Psoas muscle (tissue), 8 donors: Measurements from ENCODE around the gene CCDC83. TPM values are rescaled to one million over a fixed set of nuclear protein-coding genes. Genes with fewer than 3 reads are reported as not detected.

Experiments
- ATAC-seq, 4 donors: fragments of 200-7000 bp; cut with Tn5 transposase; one replicate each; pipeline ENCODE4 v1.9.1; 2020; ENCODE audit warnings: moderate library complexity in 3 of 4, mild to moderate bottlenecking in 2 of 4
- DNase-seq, 2 donors: peaks; one replicate each; pipeline ENCODE4 v3.0.0-alpha.2; 2020
- H3K27ac ChIP-seq: fragments of 200-600 bp; one replicate; pipeline ENCODE4 v1.8.0; 2022
- H3K27me3 ChIP-seq, 3 donors: fragments of 200-600 bp in 1 of 3; one replicate each; pipeline versions ENCODE4 v1.6.1 to v1.8.0; 2013 to 2022; ENCODE audit warnings: low read length in 2 of 3, mild to moderate bottlenecking in 2 of 3, moderate library complexity in 1 of 3; ENCODE audit not compliant: insufficient read depth in 3 of 3
- H3K36me3 ChIP-seq, 2 donors: fragments of 200-600 bp in 1 of 2; one replicate each; pipeline versions ENCODE4 v1.6.1 to v1.8.0; 2013 to 2022; ENCODE audit warnings: low read depth in 1 of 2, mild to moderate bottlenecking in 1 of 2, moderate library complexity in 1 of 2; ENCODE audit not compliant: insufficient read depth in 1 of 2
- H3K4me1 ChIP-seq: fragments of 200-600 bp; one replicate; pipeline ENCODE4 v1.8.0; 2022
- H3K4me3 ChIP-seq: fragments of 200-600 bp; one replicate; pipeline ENCODE4 v1.8.0; 2022; ENCODE audit warnings: mild to moderate bottlenecking
- H3K9me3 ChIP-seq: fragments of 200-600 bp; one replicate; pipeline ENCODE4 v1.8.0; 2022
- WGBS, 3 donors: extraction: QIAGEN DNeasy Blood & Tissue Kit; methylation state at CpG; one replicate each; pipeline versions ENCODE4 v1.1.6 to v1.1.7; 2013; 5-methylcytosine and 5-hydroxymethylcytosine counted together
- intact Hi-C, 2 donors: fragments of 100-400 bp; cut with DNase I; formaldehyde crosslinking; loops; one replicate each; pipeline versions ENCODE4 v1.11.0 to v1.14.2; 2022
- polyA plus RNA-seq, 3 donors: library from polyadenylated mRNA; stranded (reverse); fragments of 200-250 nt; gene quantifications; one replicate each; pipeline ENCODE4 v1.2.3, GENCODE V29; 2013
- total RNA-seq, 4 donors: library from RNA; stranded (reverse); fragmentation: NEBNext Ultra II Directional in 2 of 4; extraction: Animal tissue kit (Norgen Biotek cat#: 25700) in 2 of 4; gene quantifications; one replicate each; pipeline versions ENCODE4 v1.2.1 to v1.2.4, GENCODE V29; 2021 to 2023
- TF ChIP-seq, protein P1 (sequence below): fragments of 200-600 bp; IDR thresholded peaks from one replicate; pipeline ENCODE4 v1.8.0; 2022; ENCODE audit warnings: antibody characterized with exemption
- donor health status: healthy with polysubstance abuse.
- donor health status: DM: no; HTN: no; CAD: no; lungs with moderate emphysema.
- donor health status: Bipolar disorder and iron deficiency.
- donor health status: healthy.
- donor health status: DM: yes; HTN: yes; CAD: no.
- donor health status: DM: no; HTN: no; CAD: no.
- donor health status: DM: no; HTN: no; CAD: no.
- donor health status: DM: yes; HTN: yes; CAD: no.

CCDC83 gene
- total and polyA plus RNA-seq, 7 donors = not detected

DNA sequence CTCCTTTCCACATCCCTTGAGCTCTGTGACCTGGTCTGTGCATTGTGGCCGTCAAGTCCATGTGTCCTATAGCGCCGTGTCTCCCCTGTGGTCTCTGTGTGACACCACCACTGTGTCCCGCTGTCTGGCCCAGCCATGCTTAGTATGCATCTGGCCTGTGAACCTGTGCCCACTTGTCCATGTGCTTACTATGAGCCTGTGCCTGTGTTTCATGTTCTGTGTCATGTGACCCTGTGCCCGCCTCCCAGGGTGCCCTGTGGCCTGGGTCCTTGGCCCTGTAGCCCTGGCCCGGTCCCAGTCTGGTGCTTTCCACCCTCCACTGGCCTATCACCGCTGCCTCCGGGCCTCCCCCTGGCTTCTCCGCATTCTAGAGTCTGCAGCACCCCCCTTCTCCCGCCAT, 80.6 kb downstream of the CCDC83 start:
- no peak overlapping the region for H3K4me3 ChIP-seq
- no peaks in the 10 kb centered on the region for H3K4me1 ChIP-seq
- TF ChIP-seq, protein P1, sequence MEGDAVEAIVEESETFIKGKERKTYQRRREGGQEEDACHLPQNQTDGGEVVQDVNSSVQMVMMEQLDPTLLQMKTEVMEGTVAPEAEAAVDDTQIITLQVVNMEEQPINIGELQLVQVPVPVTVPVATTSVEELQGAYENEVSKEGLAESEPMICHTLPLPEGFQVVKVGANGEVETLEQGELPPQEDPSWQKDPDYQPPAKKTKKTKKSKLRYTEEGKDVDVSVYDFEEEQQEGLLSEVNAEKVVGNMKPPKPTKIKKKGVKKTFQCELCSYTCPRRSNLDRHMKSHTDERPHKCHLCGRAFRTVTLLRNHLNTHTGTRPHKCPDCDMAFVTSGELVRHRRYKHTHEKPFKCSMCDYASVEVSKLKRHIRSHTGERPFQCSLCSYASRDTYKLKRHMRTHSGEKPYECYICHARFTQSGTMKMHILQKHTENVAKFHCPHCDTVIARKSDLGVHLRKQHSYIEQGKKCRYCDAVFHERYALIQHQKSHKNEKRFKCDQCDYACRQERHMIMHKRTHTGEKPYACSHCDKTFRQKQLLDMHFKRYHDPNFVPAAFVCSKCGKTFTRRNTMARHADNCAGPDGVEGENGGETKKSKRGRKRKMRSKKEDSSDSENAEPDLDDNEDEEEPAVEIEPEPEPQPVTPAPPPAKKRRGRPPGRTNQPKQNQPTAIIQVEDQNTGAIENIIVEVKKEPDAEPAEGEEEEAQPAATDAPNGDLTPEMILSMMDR = no peak
- 92 to 97% (median 95%) methylated on average over 10 of the region's 10 CpGs for WGBS, 3 donors
- no peak for DNase-seq
- H3K9me3 ChIP-seq = no peaks in the 10 kb centered on the region
- H3K36me3 ChIP-seq = no peaks in the 10 kb centered on the region
- H3K27ac ChIP-seq = no peak overlapping the region
- no peak for ATAC-seq
- H3K27me3 ChIP-seq = peaks cover 0 to 5% (median 0%) of the 10 kb centered on the region in 3 donors
- intact Hi-C loops = no loop called here

GRCh38 chr11:85937835-85938234, 82.7 kb downstream of the CCDC83 start:
- Histone ChIP-seq H3K9me3 (no peaks in the 10 kb centered on the region), H3K36me3 (no peaks in the 10 kb centered on the region), H3K4me3 (no peak overlapping the region), H3K27ac (no peak overlapping the region), H3K27me3 (peaks cover 0 to 5% (median 0%) of the 10 kb centered on the region in 3 donors), H3K4me1 (no peaks in the 10 kb centered on the region)
- ATAC-seq (no peak), DNase-seq (no peak)
- WGBS, 3 donors = 99 to 100% (median 100%) methylated on average over 1 of the region's 1 CpG
- intact Hi-C loops = no loop called here
- TF ChIP-seq, protein P1 = no peak

DNA sequence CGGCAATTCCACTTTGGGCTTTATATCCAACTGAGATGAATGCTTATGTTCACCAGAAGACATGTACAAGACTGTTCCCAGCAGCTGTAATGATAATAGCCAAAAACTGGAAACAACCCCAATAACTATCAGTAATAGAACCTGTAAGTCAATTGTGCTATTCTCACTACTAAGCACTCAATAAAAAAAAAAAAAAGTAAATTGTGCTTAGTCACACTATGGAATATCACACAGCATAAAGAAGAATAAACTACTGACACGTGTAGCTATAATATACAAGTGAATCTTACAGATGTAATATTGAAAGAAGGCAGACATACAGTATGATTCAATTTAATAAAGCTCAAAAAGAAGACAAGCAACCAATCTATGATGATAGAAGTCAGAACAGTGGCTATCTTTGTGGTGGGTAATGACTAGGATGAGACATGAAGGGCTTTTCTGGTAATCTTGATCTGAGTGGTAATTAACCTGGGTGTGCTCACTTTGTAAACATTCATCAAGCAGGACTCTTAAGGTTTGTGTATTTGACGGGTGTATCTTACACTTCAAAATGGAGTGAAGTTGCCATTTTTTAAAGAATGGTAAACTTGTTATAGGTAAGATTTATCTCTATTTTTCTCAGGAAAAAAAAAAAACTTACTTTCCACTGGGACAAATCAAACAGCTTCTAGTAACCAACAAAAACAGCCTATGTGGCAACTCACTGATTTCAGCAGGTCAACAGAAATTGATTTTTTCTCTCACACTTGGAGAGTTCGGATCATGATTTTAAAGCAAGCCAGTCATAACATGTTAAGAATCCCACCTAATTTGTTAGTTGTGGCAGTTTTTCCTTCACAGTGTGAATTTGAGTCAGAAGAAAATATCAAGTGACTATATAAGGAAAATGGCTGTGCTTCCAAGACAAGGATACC, 84.2 kb downstream of the CCDC83 start:
- TF ChIP-seq, protein P1 = no peak
- WGBS, 3 donors = 87 to 93% (median 92%) methylated on average over 4 of the region's 4 CpGs
- Histone ChIP-seq H3K9me3 (no peaks in the 10 kb centered on the region), H3K36me3 (no peaks in the 10 kb centered on the region), H3K27ac (no peak overlapping the region), H3K27me3 (peaks cover 0 to 5% (median 0%) of the 10 kb centered on the region in 3 donors), H3K4me3 (no peak overlapping the region), H3K4me1 (no peaks in the 10 kb centered on the region)
- ATAC-seq = no peak
- intact Hi-C loops = loop anchor here (2.0 to 5.0 kb wide), 2 partner anchors 279 to 353 kb away; no protein-coding TSS in a partner anchor
- no peak for DNase-seq

GRCh38 chr11:85941380-85941973, 86.3 kb downstream of the CCDC83 start:
- intact Hi-C loops = loop anchor here (2.0 to 5.0 kb wide), 2 partner anchors 277 to 351 kb away; no protein-coding TSS in a partner anchor
- 20 to 44% (median 42%) methylated on average over 6 of the region's 6 CpGs for WGBS, 3 donors
- TF ChIP-seq, protein P1 = peak; percentile 72
- H3K36me3 ChIP-seq = no peaks in the 10 kb centered on the region
- DNase-seq (peak; percentile 41 to 52), ATAC-seq (peak; percentile 77 to 89 (median 84))
- no peaks in the 10 kb centered on the region for H3K27me3 ChIP-seq
- no peaks in the 10 kb centered on the region for H3K9me3 ChIP-seq
- H3K27ac ChIP-seq = no peak overlapping the region
- no peak overlapping the region for H3K4me3 ChIP-seq
- H3K4me1 ChIP-seq = no peaks in the 10 kb centered on the region
